HepG2 (cell line): ENCODE results near the gene C2orf42. TPM values are rescaled to one million over a fixed set of nuclear protein-coding genes. Genes with fewer than 3 reads are reported as not detected.

Experiments
- GATAD2A ChIP-seq: IDR thresholded peaks from 2 replicates; pipeline ENCODE4 v1.6.1; 2016
- HINFP ChIP-seq: sonication (generic); formaldehyde crosslinking; IDR thresholded peaks from 2 replicates; pipeline ENCODE4 v1.4.0; 2020; ENCODE audit warnings: low read depth, mild to moderate bottlenecking, missing genetic modification reagents
- HOXA5 ChIP-seq: sonication (generic); formaldehyde crosslinking; IDR thresholded peaks from 2 replicates; pipeline ENCODE4 v1.4.0; 2020; ENCODE audit warnings: missing genetic modification reagents
- IRF9 ChIP-seq: sonication (generic); formaldehyde crosslinking; IDR thresholded peaks from 2 replicates; pipeline ENCODE4 v1.8.0; 2022; ENCODE audit warnings: missing genetic modification reagents, mild to moderate bottlenecking, borderline replicate concordance
- MLLT10 ChIP-seq: sonication (generic); formaldehyde crosslinking; IDR thresholded peaks from 2 replicates; pipeline ENCODE4 v1.4.0; 2020; ENCODE audit warnings: missing genetic modification reagents
- NKX3-1 ChIP-seq: sonication (generic); formaldehyde crosslinking; IDR thresholded peaks from 2 replicates; pipeline ENCODE4 v1.5.0; 2020; ENCODE audit warnings: missing genetic modification reagents
- PAX8 ChIP-seq: sonication (generic); formaldehyde crosslinking; IDR thresholded peaks from 2 replicates; pipeline ENCODE4 v1.8.0; 2022; ENCODE audit warnings: mild to moderate bottlenecking, missing genetic modification reagents, borderline replicate concordance
- RARA ChIP-seq: IDR thresholded peaks from 2 replicates; pipeline ENCODE4 v1.6.1; 2016; ENCODE audit warnings: missing genetic modification reagents, missing compliant biosample characterization
- RFXAP ChIP-seq: sonication (generic); formaldehyde crosslinking; IDR thresholded peaks from 2 replicates; pipeline ENCODE4 v1.4.0; 2020; ENCODE audit warnings: missing genetic modification reagents, borderline replicate concordance
- SALL1 ChIP-seq: sonication (generic); formaldehyde crosslinking; IDR thresholded peaks from 2 replicates; pipeline ENCODE4 v1.8.0; 2022; ENCODE audit warnings: mild to moderate bottlenecking, missing genetic modification reagents
- THYN1 ChIP-seq: sonication (generic); formaldehyde crosslinking; IDR thresholded peaks from 2 replicates; pipeline ENCODE4 v1.8.1; 2023; ENCODE audit warnings: low read depth, mild to moderate bottlenecking, moderate library complexity, missing genetic modification reagents, borderline replicate concordance
- ZNF225 ChIP-seq: sonication (generic); formaldehyde crosslinking; IDR thresholded peaks from 2 replicates; pipeline ENCODE4 v1.4.0; 2020; ENCODE audit warnings: mild to moderate bottlenecking, missing genetic modification reagents
- ZNF543 ChIP-seq: sonication (generic); formaldehyde crosslinking; IDR thresholded peaks from 2 replicates; pipeline ENCODE4 v1.4.0; 2020; ENCODE audit warnings: mild to moderate bottlenecking, missing genetic modification reagents
- ZNF7 ChIP-seq: IDR thresholded peaks from 2 replicates; pipeline ENCODE4 v1.6.1; 2016; ENCODE audit warnings: missing biosample characterization, missing genetic modification reagents
- ZNF75D ChIP-seq: sonication (generic); formaldehyde crosslinking; IDR thresholded peaks from 2 replicates; pipeline ENCODE4 v1.8.1; 2023; ENCODE audit warnings: missing genetic modification reagents, mild to moderate bottlenecking, borderline replicate concordance
- ZZZ3 ChIP-seq: sonication (generic); formaldehyde crosslinking; IDR thresholded peaks from 2 replicates; pipeline ENCODE4 v1.4.0; 2020; ENCODE audit warnings: missing genetic modification reagents, mild to moderate bottlenecking, borderline replicate concordance
- polyA plus RNA-seq, 8 experiments: library from polyadenylated mRNA; depleted of rRNA in 3 of 8; stranded (reverse) in 7 of 8; unstranded in 1 of 8; fragments of >200 nt; fragmentation: Illumina TruSeq in 4 of 8; extraction: Trizol in 4 of 8; gene quantifications; 2 replicates each; pipeline versions ENCODE4 v1.2.1 to v1.2.3, GENCODE V29; 2011 to 2016; ENCODE audit warnings: low read depth in 4 of 8, missing spikeins in 1 of 8, mixed read lengths in 1 of 8; ENCODE audit not compliant: insufficient read depth in 1 of 8
- total RNA-seq, 5 experiments: library from RNA; depleted of rRNA; stranded (reverse); fragments of >200 nt; fragmentation: Illumina TruSeq; extraction: Trizol; gene quantifications; 2 replicates each; pipeline ENCODE4 v1.2.3, GENCODE V29; 2016; ENCODE audit warnings: low read depth in 1 of 5
- TF ChIP-seq, protein P1 (sequence below): sonication (generic); formaldehyde crosslinking; IDR thresholded peaks from 2 replicates; pipeline ENCODE4 v1.4.0; 2020; ENCODE audit warnings: mild to moderate bottlenecking, missing genetic modification reagents
- TF ChIP-seq, protein P2 (sequence below): sonication (generic); formaldehyde crosslinking; IDR thresholded peaks from 2 replicates; pipeline ENCODE4 v1.5.0; 2020; ENCODE audit warnings: missing genetic modification reagents

The C2orf42 gene
- total and polyA plus RNA-seq, 2 of the 13 experiments (the other 11 are each of a cell fraction or from before 2014, with no cell fraction given), result 9.3 to 9.9 TPM

DNA sequence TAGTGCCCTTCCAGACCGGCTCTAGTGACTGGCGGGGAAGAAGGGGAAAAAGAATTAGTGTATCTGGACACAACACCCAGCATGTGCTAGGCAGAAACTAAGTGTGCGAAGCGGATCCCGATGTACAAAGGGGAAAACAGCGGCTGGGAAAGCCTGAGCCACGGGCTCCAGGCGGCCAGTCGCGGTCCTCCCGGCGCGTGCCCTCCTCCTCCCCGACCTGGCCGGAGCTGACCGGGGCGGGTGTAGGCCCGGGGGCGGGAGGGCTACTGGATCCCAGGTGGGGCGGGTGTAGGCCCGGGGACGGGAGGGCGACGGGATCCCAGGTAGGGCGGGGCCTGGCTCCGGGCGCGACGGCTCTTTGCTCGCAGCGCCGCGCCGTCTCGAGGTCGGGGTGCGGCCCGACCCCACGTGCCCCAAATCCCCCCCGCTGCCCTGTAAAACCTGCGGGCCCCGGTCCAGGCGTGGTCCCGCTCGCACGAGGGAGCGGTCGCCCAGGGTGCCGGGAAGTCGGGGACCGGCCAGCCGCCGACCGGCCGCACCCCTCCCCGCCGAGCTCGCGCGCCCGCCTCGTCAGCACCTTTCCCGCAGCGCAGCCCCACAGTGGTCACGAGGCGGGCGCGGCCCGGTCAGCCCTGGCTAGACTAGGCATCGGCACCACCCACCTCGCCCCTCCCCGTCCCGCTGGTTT, 48.8 kb downstream of the C2orf42 start (continued):
- TF ChIP-seq ZZZ3 (CRISPR knock-in tag), result no peak
- no peak for TF ChIP-seq THYN1 (CRISPR knock-in tag)
- no peak for TF ChIP-seq HOXA5 (CRISPR knock-in tag)
- no peak for TF ChIP-seq MLLT10
- TF ChIP-seq ZNF75D (CRISPR knock-in tag), result no peak
- no peak for TF ChIP-seq ZNF7
- TF ChIP-seq, protein P1, sequence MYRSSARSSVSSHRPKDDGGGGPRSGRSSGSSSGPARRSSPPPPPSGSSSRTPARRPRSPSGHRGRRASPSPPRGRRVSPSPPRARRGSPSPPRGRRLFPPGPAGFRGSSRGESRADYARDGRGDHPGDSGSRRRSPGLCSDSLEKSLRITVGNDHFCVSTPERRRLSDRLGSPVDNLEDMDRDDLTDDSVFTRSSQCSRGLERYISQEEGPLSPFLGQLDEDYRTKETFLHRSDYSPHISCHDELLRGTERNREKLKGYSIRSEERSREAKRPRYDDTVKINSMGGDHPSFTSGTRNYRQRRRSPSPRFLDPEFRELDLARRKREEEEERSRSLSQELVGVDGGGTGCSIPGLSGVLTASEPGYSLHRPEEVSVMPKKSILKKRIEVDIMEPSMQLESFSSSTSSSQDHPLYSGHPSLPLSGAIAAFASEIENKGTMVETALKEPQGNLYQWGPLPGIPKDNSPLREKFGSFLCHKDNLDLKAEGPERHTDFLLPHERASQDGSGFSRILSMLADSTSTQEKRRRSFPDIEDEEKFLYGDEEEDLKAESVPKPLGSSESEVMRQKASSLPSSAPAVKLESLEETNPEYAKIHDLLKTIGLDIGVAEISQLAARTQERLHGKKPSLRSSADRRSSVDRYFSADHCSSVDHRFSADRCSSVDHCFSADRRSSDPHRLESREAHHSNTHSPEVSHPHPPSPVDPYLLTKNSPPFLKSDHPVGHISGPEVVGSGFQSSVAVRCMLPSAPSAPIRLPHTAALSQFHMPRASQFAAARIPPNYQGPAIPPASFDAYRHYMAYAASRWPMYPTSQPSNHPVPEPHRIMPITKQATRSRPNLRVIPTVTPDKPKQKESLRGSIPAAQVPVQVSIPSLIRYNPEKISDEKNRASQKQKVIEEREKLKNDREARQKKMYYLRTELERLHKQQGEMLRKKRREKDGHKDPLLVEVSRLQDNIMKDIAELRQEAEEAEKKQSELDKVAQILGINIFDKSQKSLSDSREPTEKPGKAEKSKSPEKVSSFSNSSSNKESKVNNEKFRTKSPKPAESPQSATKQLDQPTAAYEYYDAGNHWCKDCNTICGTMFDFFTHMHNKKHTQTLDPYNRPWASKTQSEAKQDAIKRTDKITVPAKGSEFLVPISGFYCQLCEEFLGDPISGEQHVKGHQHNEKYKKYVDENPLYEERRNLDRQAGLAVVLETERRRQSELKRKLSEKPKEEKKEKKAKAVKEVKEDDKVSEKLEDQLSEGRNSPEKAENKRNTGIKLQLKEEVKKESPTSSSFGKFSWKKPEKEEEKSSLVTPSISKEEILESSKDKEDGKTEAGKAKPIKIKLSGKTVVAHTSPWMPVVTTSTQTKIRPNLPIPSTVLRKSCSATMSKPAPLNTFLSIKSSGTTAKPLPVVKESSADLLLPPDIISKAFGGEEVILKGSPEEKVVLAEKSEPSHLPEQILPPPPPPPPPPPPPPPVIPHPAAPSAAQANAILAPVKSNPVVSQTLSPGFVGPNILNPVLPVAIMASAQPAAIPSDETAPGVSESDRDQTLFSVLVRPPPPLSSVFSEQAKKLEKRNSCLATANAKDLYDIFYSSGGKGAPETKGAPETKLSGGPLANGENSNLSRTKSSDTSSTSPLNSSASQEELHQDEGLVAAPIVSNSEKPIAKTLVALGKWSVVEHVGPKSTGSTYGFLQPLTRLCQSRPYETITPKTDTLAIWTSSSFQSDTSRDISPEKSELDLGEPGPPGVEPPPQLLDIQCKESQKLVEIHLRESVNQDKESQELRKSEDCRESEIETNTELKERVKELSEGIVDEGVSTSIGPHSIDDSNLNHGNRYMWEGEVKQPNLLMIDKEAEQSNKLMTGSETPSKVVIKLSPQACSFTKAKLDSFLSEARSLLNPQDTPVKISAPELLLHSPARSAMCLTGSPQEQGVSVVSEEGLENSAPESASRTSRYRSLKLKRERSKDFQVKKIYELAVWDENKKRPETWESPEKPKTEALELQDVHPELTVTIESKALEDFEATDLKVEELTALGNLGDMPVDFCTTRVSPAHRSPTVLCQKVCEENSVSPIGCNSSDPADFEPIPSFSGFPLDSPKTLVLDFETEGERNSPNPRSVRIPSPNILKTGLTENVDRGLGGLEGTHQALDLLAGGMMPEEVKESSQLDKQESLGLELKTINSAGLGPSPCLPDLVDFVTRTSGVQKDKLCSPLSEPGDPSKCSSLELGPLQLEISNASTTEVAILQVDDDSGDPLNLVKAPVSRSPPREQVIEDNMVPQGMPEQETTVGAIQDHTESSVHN, result no peak; the same call in 1 of the 2 replicates
- peak; percentile 88; the same call in 1 of the 2 replicates for TF ChIP-seq IRF9
- 0 out of 2 replicates have a peak, but pooled peaks have one; percentile 2 for TF ChIP-seq GATAD2A
- peak; percentile 72 for TF ChIP-seq PAX8 (CRISPR knock-in tag)
- TF ChIP-seq, protein P2, sequence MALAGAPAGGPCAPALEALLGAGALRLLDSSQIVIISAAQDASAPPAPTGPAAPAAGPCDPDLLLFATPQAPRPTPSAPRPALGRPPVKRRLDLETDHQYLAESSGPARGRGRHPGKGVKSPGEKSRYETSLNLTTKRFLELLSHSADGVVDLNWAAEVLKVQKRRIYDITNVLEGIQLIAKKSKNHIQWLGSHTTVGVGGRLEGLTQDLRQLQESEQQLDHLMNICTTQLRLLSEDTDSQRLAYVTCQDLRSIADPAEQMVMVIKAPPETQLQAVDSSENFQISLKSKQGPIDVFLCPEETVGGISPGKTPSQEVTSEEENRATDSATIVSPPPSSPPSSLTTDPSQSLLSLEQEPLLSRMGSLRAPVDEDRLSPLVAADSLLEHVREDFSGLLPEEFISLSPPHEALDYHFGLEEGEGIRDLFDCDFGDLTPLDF (CRISPR knock-in tag), result no peak
- TF ChIP-seq ZNF543, result no peak
- no peak; the same call in 1 of the 2 replicates for TF ChIP-seq HINFP (CRISPR knock-in tag)
- peak; percentile 49; the same call in 1 of the 2 replicates for TF ChIP-seq NKX3-1 (CRISPR knock-in tag)
- peak; percentile 42 for TF ChIP-seq SALL1 (CRISPR knock-in tag)
- TF ChIP-seq RFXAP (CRISPR knock-in tag), result no peak; the same call in none of the 2 replicates
- TF ChIP-seq RARA (CRISPR knock-in tag), result no peak; the same call in none of the 2 replicates
- TF ChIP-seq ZNF225, result peak; percentile 20; the same call in 1 of the 2 replicates
